Coronary artery (tissue), 2 donors: ENCODE data around the gene NBAS.
"Not testable (repeated sequence)": the region's sequence is repeated elsewhere in the genome, so short reads cannot be mapped to it uniquely, and the experiment has no call there.

ENCODE experiments used
- DNase-seq: peaks from one replicate; pipeline ENCODE4 v3.0.0-alpha.2; 2017; ENCODE audit warnings: low spot score
- H3K27ac ChIP-seq, 2 donors: fragments of 200-600 bp; sonication (generic); one replicate each; pipeline ENCODE4 v1.5.1; 2016 to 2019
- H3K4me3 ChIP-seq: fragments of 200-600 bp; sonication (generic); 2 replicates; pipeline ENCODE4 v1.5.1; 2016; ENCODE audit warnings: mild to moderate bottlenecking, moderate library complexity
- TF ChIP-seq, protein P1 (sequence below): fragments of 200-600 bp; sonication (generic); IDR thresholded peaks from one replicate; pipeline ENCODE4 v1.5.1; 2019; ENCODE audit warnings: antibody characterized with exemption

NBAS gene

GRCh38 chr2:15253247-15253646, 307.9 kb downstream of the NBAS start:
- TF ChIP-seq, protein P1, sequence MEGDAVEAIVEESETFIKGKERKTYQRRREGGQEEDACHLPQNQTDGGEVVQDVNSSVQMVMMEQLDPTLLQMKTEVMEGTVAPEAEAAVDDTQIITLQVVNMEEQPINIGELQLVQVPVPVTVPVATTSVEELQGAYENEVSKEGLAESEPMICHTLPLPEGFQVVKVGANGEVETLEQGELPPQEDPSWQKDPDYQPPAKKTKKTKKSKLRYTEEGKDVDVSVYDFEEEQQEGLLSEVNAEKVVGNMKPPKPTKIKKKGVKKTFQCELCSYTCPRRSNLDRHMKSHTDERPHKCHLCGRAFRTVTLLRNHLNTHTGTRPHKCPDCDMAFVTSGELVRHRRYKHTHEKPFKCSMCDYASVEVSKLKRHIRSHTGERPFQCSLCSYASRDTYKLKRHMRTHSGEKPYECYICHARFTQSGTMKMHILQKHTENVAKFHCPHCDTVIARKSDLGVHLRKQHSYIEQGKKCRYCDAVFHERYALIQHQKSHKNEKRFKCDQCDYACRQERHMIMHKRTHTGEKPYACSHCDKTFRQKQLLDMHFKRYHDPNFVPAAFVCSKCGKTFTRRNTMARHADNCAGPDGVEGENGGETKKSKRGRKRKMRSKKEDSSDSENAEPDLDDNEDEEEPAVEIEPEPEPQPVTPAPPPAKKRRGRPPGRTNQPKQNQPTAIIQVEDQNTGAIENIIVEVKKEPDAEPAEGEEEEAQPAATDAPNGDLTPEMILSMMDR = no peak
- no peak overlapping the region for H3K4me3 ChIP-seq
- DNase-seq = no peak
- no peak overlapping the region for H3K27ac ChIP-seq

DNA sequence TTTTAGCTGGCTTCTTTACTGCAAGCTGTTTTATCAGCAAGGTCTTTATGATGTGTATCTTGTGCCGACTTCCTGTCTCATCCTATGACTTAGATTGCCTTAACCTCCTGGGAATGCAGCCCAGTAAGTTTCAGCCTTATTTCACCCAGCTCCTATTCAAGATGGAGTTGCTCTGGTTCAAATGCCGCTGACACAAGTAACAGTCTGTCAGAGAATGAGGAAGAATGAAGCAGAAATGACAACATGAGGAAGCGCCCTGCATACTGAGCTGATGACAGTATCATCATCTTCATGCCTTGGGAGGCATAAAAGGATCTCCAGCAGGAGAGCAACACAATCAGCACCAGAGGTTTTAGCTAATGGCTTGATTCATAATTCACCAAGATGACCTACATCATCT, 309.4 kb downstream of the NBAS start:
- TF ChIP-seq, protein P1 = no peak
- no peak for DNase-seq

DNA sequence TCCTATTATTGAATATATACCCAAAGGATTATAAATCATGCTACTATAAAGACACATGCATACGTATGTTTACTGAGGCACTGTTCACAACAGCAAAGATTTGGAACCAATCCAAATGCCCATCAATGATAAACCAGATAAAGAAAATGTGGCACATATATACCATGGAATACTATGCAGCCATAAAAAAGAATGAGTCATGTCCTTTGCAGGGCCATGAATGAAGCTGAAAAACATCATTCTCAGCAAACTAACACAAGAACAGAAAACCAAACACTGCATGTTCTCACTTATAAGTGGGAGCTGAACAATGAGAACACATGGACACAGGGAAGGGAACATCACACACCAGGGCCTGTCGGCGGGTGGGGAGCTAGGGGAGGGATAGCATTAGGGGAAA, 310.2 kb downstream of the NBAS start:
- not testable (repeated sequence) for DNase-seq, H3K4me3 ChIP-seq, H3K27ac ChIP-seq

More for the DNA sequence above, 309.4 kb downstream of the NBAS start:
- no peak overlapping the region for H3K27ac ChIP-seq
- H3K4me3 ChIP-seq = no peak overlapping the region

DNA sequence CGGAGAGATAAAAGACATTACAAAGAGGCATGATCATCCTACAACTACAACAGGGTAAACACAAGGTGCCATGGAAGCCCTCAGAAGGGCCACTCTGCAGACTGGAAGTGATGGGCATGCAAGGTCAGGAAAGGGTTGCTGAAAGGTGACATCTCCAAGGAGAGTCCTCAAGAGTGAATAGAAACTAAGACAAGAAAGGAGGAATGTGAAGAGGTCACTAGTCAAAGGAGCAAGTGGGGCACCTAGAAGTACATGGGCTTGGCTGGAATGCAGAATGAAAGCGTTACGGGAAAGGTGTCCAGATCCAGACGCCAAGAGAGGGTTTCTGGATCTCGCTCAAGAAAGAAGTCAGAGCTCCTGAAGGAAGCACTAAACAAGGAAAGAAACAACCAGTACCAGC, 314.3 kb downstream of the NBAS start:
- H3K27ac ChIP-seq = no peak overlapping the region
- TF ChIP-seq, protein P1 = no peak

DNA sequence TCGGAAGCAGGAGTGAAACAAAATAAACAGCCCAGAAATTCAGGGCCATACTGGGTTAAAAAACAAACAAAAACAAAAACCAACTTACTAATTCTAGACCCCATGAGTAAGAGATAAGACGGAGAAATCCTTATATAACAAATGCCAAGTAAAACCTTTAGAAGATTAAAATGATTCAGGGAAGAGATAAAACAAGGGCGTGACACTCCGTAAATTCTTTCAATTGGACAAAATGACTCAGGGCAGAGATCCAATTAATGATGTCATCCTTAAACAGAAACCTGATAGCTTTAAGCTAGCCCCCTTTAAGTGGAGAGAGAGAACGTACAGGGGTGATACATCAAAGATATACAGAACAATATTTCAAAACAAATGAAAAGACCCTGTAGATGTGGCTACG, 317.4 kb downstream of the NBAS start:
- TF ChIP-seq, protein P1 = no peak
- Histone ChIP-seq H3K27ac (no peak overlapping the region), H3K4me3 (no peak overlapping the region)
- no peak for DNase-seq

More for the DNA sequence above, 314.3 kb downstream of the NBAS start:
- DNase-seq = no peak
- no peak overlapping the region for H3K4me3 ChIP-seq

- no peak overlapping the region for H3K27ac ChIP-seq
These were observed 318.1 kb downstream of the NBAS start for GRCh38 chr2:15242936-15243461.

GRCh38 chr2:15241929-15242328, 319.2 kb downstream of the NBAS start:
- Histone ChIP-seq H3K4me3 (no peak overlapping the region), H3K27ac (no peak overlapping the region)
- no peak for DNase-seq
- TF ChIP-seq, protein P1 = no peak

More at GRCh38 chr2:15242936-15243461, 318.1 kb downstream of the NBAS start:
- TF ChIP-seq, protein P1 = no peak
- DNase-seq = no peak
- no peak overlapping the region for H3K4me3 ChIP-seq
